ENCODE results near the gene GKN2. TPM values are rescaled to one million over a fixed set of nuclear protein-coding genes. Genes with fewer than 3 reads are reported as not detected.

The GKN2 gene
- total RNA-seq, 1 experiment from 2014 or later: not detected

DNA sequence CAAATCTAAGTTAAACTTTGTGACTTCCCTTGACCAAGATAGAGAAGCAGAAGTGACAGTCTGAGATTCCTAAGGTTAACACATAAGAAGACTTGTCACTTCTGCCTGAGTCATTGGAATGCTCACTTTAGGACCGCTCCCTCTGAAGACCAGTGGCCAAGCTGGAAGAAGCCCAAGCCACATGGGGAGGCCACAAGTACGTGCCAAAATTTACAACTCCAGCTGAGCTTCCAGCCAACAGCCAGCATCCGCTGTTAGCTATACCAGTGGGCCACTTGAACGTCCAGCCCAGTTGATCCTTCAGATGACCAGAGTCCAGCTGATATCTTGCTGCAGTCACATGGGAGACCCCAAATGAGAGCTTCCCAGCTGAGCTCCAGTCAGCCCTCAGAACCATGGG lies 42.2 kb upstream of the GKN2 start:
- H3K27ac Mint-ChIP-seq (ENCODE audit: unreplicated experiment): no peak overlapping the region
- TF ChIP-seq, protein P1, sequence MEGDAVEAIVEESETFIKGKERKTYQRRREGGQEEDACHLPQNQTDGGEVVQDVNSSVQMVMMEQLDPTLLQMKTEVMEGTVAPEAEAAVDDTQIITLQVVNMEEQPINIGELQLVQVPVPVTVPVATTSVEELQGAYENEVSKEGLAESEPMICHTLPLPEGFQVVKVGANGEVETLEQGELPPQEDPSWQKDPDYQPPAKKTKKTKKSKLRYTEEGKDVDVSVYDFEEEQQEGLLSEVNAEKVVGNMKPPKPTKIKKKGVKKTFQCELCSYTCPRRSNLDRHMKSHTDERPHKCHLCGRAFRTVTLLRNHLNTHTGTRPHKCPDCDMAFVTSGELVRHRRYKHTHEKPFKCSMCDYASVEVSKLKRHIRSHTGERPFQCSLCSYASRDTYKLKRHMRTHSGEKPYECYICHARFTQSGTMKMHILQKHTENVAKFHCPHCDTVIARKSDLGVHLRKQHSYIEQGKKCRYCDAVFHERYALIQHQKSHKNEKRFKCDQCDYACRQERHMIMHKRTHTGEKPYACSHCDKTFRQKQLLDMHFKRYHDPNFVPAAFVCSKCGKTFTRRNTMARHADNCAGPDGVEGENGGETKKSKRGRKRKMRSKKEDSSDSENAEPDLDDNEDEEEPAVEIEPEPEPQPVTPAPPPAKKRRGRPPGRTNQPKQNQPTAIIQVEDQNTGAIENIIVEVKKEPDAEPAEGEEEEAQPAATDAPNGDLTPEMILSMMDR (IDR thresholded peaks at IDR 0.05; ENCODE audit: unreplicated experiment): no peak
- CTCF ChIA-PET: interaction anchor here (0.8 kb wide), 1 partner anchor 87 kb away, joined by 3 read pairs; no protein-coding TSS in a partner anchor
- no peaks in the 10 kb centered on the region for H3K36me3 Mint-ChIP-seq (ENCODE audit: insufficient read depth, unreplicated experiment)
- H3K4me1 Mint-ChIP-seq (ENCODE audit: low read depth, unreplicated experiment): no peaks in the 10 kb centered on the region
- no peak overlapping the region for H3K4me3 Mint-ChIP-seq (ENCODE audit: low read depth, unreplicated experiment)
- intact Hi-C loops (cut with micrococcal nuclease; ENCODE audit: unreplicated experiment): no loop called here
- no peak for DNase-seq
- peaks cover 82% of the 10 kb centered on the region for H3K27me3 Mint-ChIP-seq (ENCODE audit: unreplicated experiment)
- H3K9me3 Mint-ChIP-seq (ENCODE audit: low read depth, unreplicated experiment): no peaks in the 10 kb centered on the region
- no TSS peak for BruUV-seq (replicated peaks)

DNA sequence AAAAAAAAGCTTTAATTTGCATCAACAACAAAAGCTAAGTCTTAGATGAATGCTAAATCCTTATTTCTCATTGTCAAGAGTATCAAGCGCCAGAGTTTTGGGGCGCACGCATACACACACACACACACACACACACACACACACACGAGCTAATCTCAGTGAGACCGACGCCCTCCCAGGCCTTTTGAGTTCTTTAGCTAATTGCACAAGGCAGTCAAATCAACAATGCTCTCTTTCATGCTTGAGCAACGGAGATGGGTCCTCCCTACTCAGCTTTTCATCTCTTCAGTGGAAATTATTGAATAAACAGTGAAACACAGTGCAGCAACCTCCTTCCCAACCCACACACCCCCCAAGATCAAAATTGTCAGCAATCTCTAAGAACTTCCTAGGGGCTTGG lies 41.0 kb upstream of the GKN2 start:
- Mint-ChIP-seq H3K27ac (ENCODE audit: unreplicated experiment) (no peak overlapping the region), H3K9me3 (ENCODE audit: low read depth, unreplicated experiment) (no peaks in the 10 kb centered on the region), H3K36me3 (ENCODE audit: insufficient read depth, unreplicated experiment) (no peaks in the 10 kb centered on the region), H3K4me1 (ENCODE audit: low read depth, unreplicated experiment) (no peaks in the 10 kb centered on the region), H3K4me3 (ENCODE audit: low read depth, unreplicated experiment) (no peak overlapping the region), H3K27me3 (ENCODE audit: unreplicated experiment) (peaks cover 82% of the 10 kb centered on the region)
- no TSS peak for BruUV-seq (replicated peaks)
- DNase-seq: no peak
- intact Hi-C loops (cut with micrococcal nuclease; ENCODE audit: unreplicated experiment): no loop called here
- CTCF ChIA-PET: interaction anchor here (0.8 to 1.8 kb wide), 2 partner anchors 21 to 50 kb away, joined by 3 to 4 read pairs; no protein-coding TSS in a partner anchor
- TF ChIP-seq, protein P1 (IDR thresholded peaks at IDR 0.05; ENCODE audit: unreplicated experiment): no peak

DNA sequence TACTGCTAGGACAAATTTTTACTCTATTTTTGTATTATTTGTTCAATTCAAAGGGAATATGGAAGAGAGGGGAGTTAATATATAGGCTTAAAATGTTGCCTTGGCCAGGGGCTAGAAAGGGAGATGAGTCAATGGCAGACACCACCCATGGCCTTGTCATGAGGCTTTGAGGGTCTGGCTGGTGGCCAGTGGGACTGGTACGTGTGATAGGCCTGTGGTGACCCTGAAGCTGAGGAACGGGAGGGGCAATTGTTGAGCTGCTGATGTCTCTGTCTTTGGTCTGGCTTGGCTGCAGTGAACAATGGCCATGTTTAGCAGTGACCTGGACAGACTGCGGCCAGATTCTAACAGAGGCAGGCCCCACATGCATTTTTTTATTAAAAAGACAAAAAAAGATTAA lies 40.2 kb upstream of the GKN2 start:
- Mint-ChIP-seq H3K4me3 (ENCODE audit: low read depth, unreplicated experiment) (no peak overlapping the region), H3K27me3 (ENCODE audit: unreplicated experiment) (peaks cover 82% of the 10 kb centered on the region), H3K4me1 (ENCODE audit: low read depth, unreplicated experiment) (no peaks in the 10 kb centered on the region), H3K27ac (ENCODE audit: unreplicated experiment) (no peak overlapping the region), H3K9me3 (ENCODE audit: low read depth, unreplicated experiment) (no peaks in the 10 kb centered on the region), H3K36me3 (ENCODE audit: insufficient read depth, unreplicated experiment) (no peaks in the 10 kb centered on the region)
- CTCF ChIA-PET: interaction anchor here (1.8 kb wide), 1 partner anchor 50 kb away, joined by 4 read pairs; no protein-coding TSS in a partner anchor
- BruUV-seq (replicated peaks): no TSS peak
- TF ChIP-seq, protein P1 (IDR thresholded peaks at IDR 0.05; ENCODE audit: unreplicated experiment): no peak
- DNase-seq: no peak
- intact Hi-C loops (cut with micrococcal nuclease; ENCODE audit: unreplicated experiment): no loop called here

DNA sequence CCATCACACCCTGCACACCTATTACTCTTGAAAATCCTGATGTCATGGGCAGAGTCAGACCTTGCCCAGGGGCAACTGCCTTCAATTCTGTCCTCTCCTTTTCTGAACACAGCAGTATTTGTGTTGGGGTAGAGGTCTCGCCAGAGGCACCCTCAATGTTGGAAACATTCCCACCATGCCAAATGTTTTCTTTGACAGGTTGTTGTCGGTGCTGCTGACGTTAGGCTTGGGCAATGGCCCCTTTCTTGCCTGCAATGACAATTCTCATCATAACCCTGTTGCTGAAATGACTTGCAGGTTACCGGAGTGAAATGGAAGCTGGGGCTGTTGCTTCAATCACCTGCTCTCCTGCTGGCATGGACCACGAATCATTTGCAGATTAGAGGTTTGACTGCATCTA lies 39.6 kb upstream of the GKN2 start:
- H3K9me3 Mint-ChIP-seq (ENCODE audit: low read depth, unreplicated experiment): no peaks in the 10 kb centered on the region
- TF ChIP-seq, protein P1 (IDR thresholded peaks at IDR 0.05; ENCODE audit: unreplicated experiment): no peak
- no peaks in the 10 kb centered on the region for H3K36me3 Mint-ChIP-seq (ENCODE audit: insufficient read depth, unreplicated experiment)
- no TSS peak for BruUV-seq (replicated peaks)
- intact Hi-C loops (cut with micrococcal nuclease; ENCODE audit: unreplicated experiment): no loop called here
- no peaks in the 10 kb centered on the region for H3K4me1 Mint-ChIP-seq (ENCODE audit: low read depth, unreplicated experiment)
- CTCF ChIA-PET: interaction anchor here (1.8 kb wide), 1 partner anchor 49 kb away, joined by 4 read pairs; no protein-coding TSS in a partner anchor
- H3K27me3 Mint-ChIP-seq (ENCODE audit: unreplicated experiment): peaks cover 85% of the 10 kb centered on the region
- H3K27ac Mint-ChIP-seq (ENCODE audit: unreplicated experiment): no peak overlapping the region
- no peak overlapping the region for H3K4me3 Mint-ChIP-seq (ENCODE audit: low read depth, unreplicated experiment)
- DNase-seq: no peak
